MM.1S (cell line): Measurements from ENCODE around the gene STARD9.

Source experiments
- DNase-seq: peaks from one replicate; pipeline ENCODE4 v3.0.0-alpha.2; 2015
- H2AFZ ChIP-seq: fragments of 300-600 bp; sonication (generic); 2 replicates; pipeline ENCODE4 v1.6.0; 2016; ENCODE audit warnings: antibody characterized with exemption, low read length
- H3F3A ChIP-seq: fragments of 300-600 bp; sonication (generic); 2 replicates; pipeline ENCODE4 v1.6.1; 2016; ENCODE audit warnings: mild to moderate bottlenecking, antibody characterized with exemption, low read length, moderate library complexity, mixed read lengths; ENCODE audit not compliant: insufficient read depth
- H3K27ac ChIP-seq: fragments of 300-600 bp; sonication (generic); 2 replicates; pipeline ENCODE4 v1.5.1; 2016; ENCODE audit warnings: mild to moderate bottlenecking, low read length
- H3K27me3 ChIP-seq: fragments of 300-600 bp; sonication (generic); replicated peaks from 2 replicates; pipeline ENCODE4 v1.6.0; 2016; ENCODE audit warnings: low read length; ENCODE audit not compliant: insufficient read depth
- H3K36me3 ChIP-seq: fragments of 300-600 bp; sonication (generic); replicated peaks from 2 replicates; pipeline ENCODE4 v1.6.1; 2016; ENCODE audit warnings: mild to moderate bottlenecking, low read length, mixed read lengths; ENCODE audit not compliant: insufficient read depth
- H3K4me1 ChIP-seq: fragments of 300-600 bp; sonication (generic); 2 replicates; pipeline ENCODE4 v1.6.1; 2016; ENCODE audit warnings: low read length, mixed read lengths
- H3K4me2 ChIP-seq: fragments of 300-600 bp; sonication (generic); 2 replicates; pipeline ENCODE4 v1.6.0; 2016; ENCODE audit warnings: low read depth, low read length
- H3K4me3 ChIP-seq: fragments of 300-600 bp; sonication (generic); 2 replicates; pipeline ENCODE4 v1.5.1; 2016; ENCODE audit warnings: low read length, mixed read lengths
- H3K79me2 ChIP-seq: fragments of 300-600 bp; sonication (generic); 2 replicates; pipeline ENCODE4 v1.6.1; 2016; ENCODE audit warnings: mixed run types, low read length, mixed read lengths
- H3K9ac ChIP-seq: fragments of 300-600 bp; sonication (generic); 2 replicates; pipeline ENCODE4 v1.6.1; 2016; ENCODE audit warnings: low read length, mixed read lengths
- H3K9me2 ChIP-seq: fragments of 300-600 bp; sonication (generic); replicated peaks from 2 replicates; pipeline ENCODE4 v1.6.1; 2016; ENCODE audit warnings: mild to moderate bottlenecking, low read length, mixed read lengths; ENCODE audit not compliant: insufficient read depth
- H3K9me3 ChIP-seq: fragments of 300-600 bp; sonication (generic); replicated peaks from 2 replicates; pipeline ENCODE4 v1.6.1; 2016; ENCODE audit warnings: mild to moderate bottlenecking, low read length, mixed read lengths; ENCODE audit not compliant: insufficient read depth
- H4K20me1 ChIP-seq: fragments of 300-600 bp; sonication (generic); 2 replicates; pipeline ENCODE4 v1.6.1; 2016; ENCODE audit warnings: mild to moderate bottlenecking, low read length, moderate library complexity, mixed read lengths; ENCODE audit not compliant: insufficient read depth
- EZH2 ChIP-seq: fragments of 300-600 bp; sonication (generic); optimal IDR thresholded peaks from 2 replicates; pipeline ENCODE3; 2017; ENCODE audit warnings: low read depth, mild to moderate bottlenecking, antibody characterized with exemption, low read length, mixed read lengths
- EZH2phosphoT487 ChIP-seq: fragments of 300-600 bp; sonication (generic); IDR thresholded peaks from 2 replicates; pipeline ENCODE4 v1.6.1; 2018; ENCODE audit warnings: antibody characterized with exemption, low read length
- TF ChIP-seq, protein P1 (sequence below): fragments of 300-600 bp; sonication (generic); IDR thresholded peaks from 2 replicates; pipeline ENCODE4 v1.5.1; 2016; ENCODE audit warnings: antibody characterized with exemption, low read length, mixed read lengths

The STARD9 gene

DNA sequence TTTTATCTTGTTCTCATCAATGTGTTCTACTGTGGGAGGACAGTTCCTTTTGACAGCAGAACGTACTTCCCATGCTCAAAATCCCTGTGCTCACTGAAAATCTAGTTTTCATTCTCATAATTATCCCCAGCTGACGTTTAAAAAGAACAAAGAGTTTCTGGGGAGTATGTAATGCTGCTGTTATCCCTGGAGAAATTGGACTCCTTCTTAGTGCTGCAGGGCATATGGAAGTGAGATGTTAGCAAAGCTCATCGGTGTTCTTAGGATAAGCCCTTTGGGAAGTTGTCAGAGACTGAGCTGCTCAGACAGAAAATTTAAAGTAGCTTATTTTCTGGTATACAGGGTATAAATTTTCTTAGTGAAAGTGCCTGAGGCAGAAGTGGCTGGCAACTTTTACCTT, 95.0 kb downstream of the STARD9 start:
- no peaks in the 10 kb centered on the region for H3K27me3 ChIP-seq
- DNase-seq, result no peak
- H3F3A ChIP-seq, result no peaks in the 10 kb centered on the region
- H3K36me3 ChIP-seq, result no peaks in the 10 kb centered on the region
- H3K4me2 ChIP-seq, result no peak overlapping the region
- TF ChIP-seq, protein P1, sequence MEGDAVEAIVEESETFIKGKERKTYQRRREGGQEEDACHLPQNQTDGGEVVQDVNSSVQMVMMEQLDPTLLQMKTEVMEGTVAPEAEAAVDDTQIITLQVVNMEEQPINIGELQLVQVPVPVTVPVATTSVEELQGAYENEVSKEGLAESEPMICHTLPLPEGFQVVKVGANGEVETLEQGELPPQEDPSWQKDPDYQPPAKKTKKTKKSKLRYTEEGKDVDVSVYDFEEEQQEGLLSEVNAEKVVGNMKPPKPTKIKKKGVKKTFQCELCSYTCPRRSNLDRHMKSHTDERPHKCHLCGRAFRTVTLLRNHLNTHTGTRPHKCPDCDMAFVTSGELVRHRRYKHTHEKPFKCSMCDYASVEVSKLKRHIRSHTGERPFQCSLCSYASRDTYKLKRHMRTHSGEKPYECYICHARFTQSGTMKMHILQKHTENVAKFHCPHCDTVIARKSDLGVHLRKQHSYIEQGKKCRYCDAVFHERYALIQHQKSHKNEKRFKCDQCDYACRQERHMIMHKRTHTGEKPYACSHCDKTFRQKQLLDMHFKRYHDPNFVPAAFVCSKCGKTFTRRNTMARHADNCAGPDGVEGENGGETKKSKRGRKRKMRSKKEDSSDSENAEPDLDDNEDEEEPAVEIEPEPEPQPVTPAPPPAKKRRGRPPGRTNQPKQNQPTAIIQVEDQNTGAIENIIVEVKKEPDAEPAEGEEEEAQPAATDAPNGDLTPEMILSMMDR, result no peak
- TF ChIP-seq EZH2phosphoT487, result no peak
- no peak for TF ChIP-seq EZH2
- no peaks in the 10 kb centered on the region for H3K9me3 ChIP-seq
- H3K27ac ChIP-seq, result no peak overlapping the region
- no peaks in the 10 kb centered on the region for H3K9me2 ChIP-seq
- no peaks in the 10 kb centered on the region for H3K4me1 ChIP-seq
- H2AFZ ChIP-seq, result no peak overlapping the region
- no peak overlapping the region for H3K4me3 ChIP-seq
- H4K20me1 ChIP-seq, result no peaks in the 10 kb centered on the region
- no peaks in the 10 kb centered on the region for H3K79me2 ChIP-seq
- H3K9ac ChIP-seq, result no peak overlapping the region

DNA sequence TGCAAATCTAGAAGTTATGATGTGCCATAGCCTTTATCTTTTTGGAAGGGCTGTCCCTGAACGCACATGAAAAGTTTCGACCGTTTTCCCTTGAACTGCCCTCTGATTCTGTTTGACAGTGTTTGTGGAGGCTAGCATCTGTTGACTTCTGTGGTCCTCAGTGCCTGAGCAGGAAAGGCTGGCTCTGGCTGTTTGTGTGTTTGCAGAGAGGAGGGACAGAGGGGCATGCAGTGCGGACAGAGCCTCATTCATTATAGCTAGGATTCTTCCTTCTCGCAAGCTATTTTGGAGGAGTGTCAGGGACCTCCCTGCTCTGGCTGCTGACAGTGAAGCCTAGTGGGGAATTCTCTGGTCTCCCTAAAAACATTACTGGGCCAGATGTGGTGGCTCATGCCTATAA, 97.0 kb downstream of the STARD9 start:
- no peaks in the 10 kb centered on the region for H3K9me2 ChIP-seq
- H3K4me2 ChIP-seq, result no peak overlapping the region
- DNase-seq, result no peak
- H4K20me1 ChIP-seq, result no peaks in the 10 kb centered on the region
- no peaks in the 10 kb centered on the region for H3K79me2 ChIP-seq
- H3K9ac ChIP-seq, result no peak overlapping the region
- no peak overlapping the region for H3K27ac ChIP-seq
- no peaks in the 10 kb centered on the region for H3F3A ChIP-seq
- no peak overlapping the region for H3K4me3 ChIP-seq
- no peaks in the 10 kb centered on the region for H3K4me1 ChIP-seq
- H3K9me3 ChIP-seq, result no peaks in the 10 kb centered on the region
- no peaks in the 10 kb centered on the region for H3K27me3 ChIP-seq
- no peak overlapping the region for H2AFZ ChIP-seq
- TF ChIP-seq EZH2 (no peak), EZH2phosphoT487 (no peak)
- TF ChIP-seq, protein P1, result no peak
- H3K36me3 ChIP-seq, result no peaks in the 10 kb centered on the region

DNA sequence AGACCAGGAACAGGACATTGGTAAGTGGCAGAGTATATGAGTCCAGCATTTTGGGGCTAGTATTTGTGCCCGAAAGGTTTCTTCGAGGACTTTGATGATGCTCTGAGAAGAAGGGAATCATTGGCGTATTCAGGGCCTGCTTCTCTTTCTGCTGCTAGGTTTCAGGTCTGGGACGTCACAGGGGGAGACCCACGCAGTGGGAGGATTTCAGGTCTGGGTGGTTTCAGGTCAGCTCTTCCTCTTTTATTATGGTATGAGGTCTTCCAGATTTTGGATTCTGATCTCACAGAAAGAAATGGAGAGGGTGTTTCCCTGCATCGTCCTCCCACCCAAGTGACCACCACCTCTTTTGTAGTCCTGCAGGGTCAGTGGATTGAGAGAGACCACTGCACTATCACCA, 99.1 kb downstream of the STARD9 start:
- no peak overlapping the region for H2AFZ ChIP-seq
- no peak overlapping the region for H3K4me3 ChIP-seq
- H3K27me3 ChIP-seq, result no peaks in the 10 kb centered on the region
- no peaks in the 10 kb centered on the region for H3K36me3 ChIP-seq
- no peak overlapping the region for H3K27ac ChIP-seq
- H4K20me1 ChIP-seq, result no peaks in the 10 kb centered on the region
- DNase-seq, result no peak
- H3K9me3 ChIP-seq, result no peaks in the 10 kb centered on the region
- no peak overlapping the region for H3K4me2 ChIP-seq
- H3K9me2 ChIP-seq, result no peaks in the 10 kb centered on the region
- TF ChIP-seq EZH2phosphoT487, result no peak
- TF ChIP-seq, protein P1, result no peak
- H3K79me2 ChIP-seq, result no peaks in the 10 kb centered on the region
- no peaks in the 10 kb centered on the region for H3K4me1 ChIP-seq
- H3F3A ChIP-seq, result no peaks in the 10 kb centered on the region
- no peak overlapping the region for H3K9ac ChIP-seq
